HG03342 (cell line): Measurements from ENCODE around the gene AKT1.
"Not testable (repeated sequence)": the region's sequence is repeated elsewhere in the genome, so short reads cannot be mapped to it uniquely, and the experiment has no call there.

Experiments
- ATAC-seq: cut with Tn5 transposase; IDR thresholded peaks from one replicate; pipeline ENCODE4 v1.9.1; 2021; ENCODE audit warnings: mild to moderate bottlenecking, moderate library complexity; ENCODE audit not compliant: unreplicated experiment

Gene AKT1

GRCh38 chr14:104741108-104741802 is 54.3 kb downstream of the AKT1 start:
- ATAC-seq: no peak

DNA sequence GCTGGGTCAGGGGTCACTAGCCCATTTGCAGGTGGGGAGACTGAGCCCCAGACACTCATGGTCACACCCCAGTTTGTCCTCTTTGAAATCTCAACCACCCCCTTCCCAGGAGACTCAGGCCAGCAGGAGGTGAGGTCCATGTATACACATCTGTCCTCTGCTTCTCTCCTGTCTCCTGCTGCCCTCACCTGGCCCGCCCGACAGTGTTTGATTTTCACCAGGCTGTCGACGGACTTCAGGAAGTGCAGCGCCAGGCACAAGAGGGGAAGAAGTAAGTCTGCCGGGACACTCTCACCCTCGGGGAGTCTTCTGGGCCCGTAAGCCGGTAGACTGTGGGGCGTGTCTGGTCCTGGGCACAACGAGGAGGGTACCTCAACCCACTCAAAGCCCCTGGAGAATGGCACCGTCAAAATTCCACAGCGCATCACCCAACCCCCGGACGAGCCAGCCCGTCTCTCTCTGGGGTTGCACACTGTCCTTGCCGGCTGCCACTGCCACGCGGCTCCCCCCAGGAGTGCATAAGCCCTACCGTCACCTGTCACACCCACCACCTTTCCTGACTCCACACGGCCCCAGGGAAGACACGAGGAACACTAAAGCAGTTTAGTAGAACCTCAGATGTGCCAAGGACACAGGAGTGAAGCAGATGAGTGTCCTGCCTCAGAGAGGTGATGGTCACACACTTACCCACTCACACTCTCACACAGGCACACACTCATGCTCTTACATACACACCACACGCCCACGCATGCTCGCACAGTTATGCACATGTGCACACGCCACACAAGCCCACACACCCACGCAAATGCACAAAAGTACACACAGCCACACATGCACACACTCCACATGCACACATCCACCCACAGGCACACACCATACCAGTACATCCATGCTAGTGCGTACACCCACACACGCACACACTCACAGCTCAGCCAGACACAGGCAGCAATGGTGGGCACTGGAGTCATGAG is 55.7 kb downstream of the AKT1 start:
- ATAC-seq: no peak

DNA sequence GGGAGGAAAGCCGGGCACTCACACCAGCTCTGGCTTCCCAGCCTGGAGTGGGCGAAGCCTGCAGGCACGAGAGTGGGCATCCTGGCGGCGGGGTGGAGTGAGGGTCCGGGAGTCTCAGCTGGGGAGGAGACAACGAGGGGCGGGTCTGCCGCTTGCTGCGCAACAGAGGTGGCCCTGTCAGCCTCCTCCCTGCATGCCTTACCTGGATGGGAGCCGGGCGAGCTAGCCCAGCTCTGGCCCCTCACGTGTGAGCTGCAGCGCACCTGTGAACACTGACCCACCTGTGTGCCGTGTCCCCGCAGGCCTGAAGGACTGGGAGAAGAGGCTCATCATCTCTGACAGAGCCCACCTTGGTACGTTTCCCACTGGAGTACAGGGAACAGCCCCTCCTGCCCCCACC is 56.5 kb downstream of the AKT1 start:
- no peak for ATAC-seq

DNA sequence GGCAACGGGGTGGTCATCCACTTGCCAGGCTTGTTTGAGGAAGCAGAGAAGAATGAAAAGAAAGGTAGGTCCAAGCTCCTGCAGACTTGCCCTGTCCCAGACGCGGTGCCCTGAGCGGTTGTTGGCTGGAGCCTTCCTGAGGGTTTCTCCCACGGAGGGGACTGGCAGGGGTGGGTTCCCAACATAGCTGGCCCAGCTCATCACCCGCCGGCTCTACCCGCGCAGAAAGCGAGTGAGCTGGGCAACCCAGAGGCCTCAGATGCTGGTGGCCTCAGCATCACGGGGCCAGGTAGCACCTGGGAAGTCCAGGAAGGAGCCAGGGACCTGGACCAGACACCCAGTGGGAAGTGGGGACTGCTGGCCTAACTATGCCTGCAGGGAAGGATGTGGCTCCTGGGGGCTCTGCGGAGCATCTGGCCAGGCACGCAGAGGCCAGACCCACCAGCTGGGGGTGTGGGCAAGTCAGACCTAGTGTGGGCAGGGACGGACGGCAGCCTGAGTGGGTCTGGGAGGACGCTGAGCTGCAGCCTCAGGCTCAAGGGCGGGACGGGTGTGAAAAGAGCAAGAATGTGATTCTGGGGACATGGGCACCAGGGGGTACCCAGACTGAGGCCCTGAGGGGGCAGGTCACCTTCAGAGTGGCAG is 57.1 kb downstream of the AKT1 start:
- no peak for ATAC-seq

- ATAC-seq: no peak
Observed at GRCh38 chr14:104735830-104736642, 59.5 kb downstream of the AKT1 start.

DNA sequence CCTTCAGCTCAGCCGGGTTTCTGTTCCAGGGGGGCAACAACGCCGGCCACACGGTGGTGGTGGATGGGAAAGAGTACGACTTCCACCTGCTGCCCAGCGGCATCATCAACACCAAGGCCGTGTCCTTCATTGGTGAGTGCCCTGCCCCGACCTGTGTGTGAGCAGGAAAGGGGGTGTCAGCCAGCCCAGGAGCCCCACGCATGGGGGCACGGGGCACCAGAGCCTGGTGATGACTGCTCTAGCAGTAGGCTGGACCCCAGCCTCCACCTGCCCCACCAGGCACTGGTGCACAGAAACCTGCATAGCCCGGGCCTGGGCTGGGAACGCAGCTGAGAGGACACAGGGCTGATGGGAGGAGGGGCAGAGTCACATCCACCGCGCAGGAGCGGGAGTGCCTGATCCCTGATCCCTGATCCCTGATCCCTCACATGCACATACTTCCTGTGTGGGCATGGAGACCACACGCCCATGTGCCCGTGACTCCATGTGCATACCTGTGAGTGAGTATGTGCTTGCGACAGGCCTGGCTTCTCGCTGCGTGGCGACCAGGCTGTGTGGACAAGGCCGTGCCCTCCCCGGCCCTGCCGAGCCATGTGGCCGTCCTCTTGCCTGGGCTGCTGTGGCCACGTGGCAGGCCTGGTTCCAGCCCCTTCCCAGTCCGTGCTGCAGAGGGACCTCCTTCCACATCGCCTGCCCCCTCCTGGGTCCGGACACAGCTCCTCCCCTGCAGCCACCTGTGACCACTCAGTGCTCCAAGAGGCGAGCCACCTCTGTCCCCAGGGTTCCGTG is 60.4 kb downstream of the AKT1 start:
- no peak for ATAC-seq

GRCh38 chr14:104734601-104734990 is 61.0 kb downstream of the AKT1 start:
- ATAC-seq: no peak

DNA sequence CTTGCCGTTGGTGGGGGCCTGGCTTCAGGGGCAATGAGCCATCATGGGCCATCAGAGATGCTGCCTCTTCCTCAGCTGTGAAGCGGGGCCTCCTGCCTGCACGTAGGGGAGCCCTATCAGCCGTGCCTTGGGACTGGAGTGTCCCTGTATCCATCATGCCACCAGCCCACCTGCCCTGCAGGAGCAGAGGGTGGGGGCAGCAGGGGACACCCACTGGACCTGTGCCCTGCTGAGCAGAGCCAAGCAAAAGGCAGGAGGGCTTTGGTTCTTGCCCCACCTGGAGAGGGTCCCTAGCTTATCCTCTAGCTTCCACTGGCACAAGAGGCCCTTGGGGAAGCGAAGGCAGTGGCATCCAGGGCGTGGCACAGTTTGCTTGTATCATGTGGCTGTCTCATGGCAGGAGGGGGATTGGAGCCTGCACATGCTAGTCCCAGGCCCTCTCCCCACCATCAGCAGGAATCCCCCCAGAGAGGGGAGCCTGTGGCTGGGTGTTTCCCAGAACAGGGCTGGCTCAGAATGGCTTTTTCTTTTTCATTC is 61.4 kb downstream of the AKT1 start:
- no peak for ATAC-seq

GRCh38 chr14:104732931-104733681 is 62.4 kb downstream of the AKT1 start:
- no peak for ATAC-seq

DNA sequence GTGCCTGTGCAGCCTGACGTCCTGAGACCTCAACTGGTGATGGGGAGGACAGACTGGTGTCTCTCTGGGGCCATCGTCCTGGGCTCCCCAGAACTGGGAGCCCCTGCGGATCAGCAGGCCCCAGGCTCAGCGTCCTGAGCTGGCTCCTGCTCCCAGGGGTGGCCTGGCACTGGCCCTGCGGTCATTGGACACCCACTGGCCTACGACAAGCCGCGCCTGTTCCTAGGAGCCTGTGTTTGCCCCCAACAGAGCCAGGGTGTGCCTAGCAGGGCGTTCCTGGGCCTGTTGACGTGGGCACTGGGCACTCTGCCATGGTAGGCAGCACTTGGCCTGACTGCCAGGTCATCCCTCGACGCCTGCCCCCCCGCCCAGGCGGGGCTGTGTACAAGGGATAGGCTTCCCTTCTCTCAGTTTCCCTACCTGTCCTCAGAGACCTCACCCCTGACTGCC is 63.2 kb downstream of the AKT1 start:
- ATAC-seq: no peak

GRCh38 chr14:104731320-104732294 is 63.9 kb downstream of the AKT1 start:
- ATAC-seq: no peak

DNA sequence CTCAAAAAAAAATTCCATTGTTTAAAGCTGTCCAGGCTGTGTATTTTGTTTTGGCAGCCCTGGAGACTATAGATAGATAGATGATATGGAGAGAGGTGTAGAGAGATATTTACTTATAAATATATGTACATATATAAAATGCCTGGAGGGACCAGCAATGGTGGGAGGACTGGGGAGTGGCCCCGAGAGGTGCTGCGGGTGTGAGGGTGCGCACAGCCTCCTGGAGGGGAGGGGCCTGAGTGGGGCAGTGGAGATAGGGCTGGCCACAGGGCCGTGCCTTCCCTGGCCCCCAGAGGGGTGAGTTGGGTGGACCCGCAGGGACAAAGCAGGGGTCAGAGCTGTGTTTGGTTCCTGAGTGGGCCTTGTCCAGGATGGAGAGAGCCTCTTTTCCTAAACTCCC is 65.1 kb downstream of the AKT1 start:
- ATAC-seq: no peak

- no peak for ATAC-seq
Observed at GRCh38 chr14:104729835-104730181, 65.7 kb downstream of the AKT1 start.

GRCh38 chr14:104729176-104729834 is 66.2 kb downstream of the AKT1 start:
- not testable (repeated sequence) for ATAC-seq

- no peak for ATAC-seq
Observed at GRCh38 chr14:104728631-104729030, 66.9 kb downstream of the AKT1 start.

DNA sequence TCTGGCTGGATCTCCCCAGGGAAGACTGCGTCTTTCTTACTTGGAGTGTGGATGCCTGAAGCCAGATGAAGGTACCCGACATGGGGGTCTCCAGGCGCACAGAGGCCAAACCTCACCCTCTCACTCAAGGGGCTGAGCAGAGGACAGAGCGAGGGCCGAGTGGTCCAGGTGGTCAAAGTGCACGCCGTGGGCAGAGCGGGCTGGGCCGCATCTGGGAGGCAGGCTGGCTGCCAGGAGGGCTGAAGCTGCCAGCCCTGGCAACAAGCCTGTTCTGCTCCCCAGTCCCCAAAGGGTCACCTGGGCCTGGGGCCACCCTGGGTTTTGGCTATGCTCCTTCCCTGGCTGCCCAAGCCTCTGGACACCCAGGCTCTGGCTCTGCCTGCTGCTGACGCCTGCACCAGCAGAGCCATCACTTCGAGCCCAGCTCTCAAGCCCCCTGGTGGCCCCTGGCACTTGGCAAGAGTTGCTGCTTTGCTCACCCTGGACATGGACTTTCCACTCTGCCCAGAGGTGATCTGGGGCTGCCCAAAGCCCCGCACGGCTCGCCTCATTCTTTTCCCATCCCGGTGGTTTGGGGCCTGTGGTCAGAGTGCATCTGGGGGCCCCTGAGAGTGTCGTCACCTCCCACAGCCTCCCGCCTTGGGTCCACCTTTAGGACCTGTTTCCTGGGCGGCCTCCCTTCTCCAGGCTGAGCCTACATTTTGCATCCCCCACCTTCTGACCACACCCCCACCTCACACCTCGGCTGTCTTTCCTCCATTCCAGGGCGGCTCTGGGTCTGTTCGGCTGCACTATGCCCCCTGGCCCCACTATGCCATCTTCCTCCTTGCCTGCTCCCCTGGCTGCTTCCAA is 68.7 kb downstream of the AKT1 start:
- ATAC-seq: no peak
